SU-DHL-6 (cell line): Measurements from ENCODE around the gene S100A9.

Experiments
- CTCF ChIP-seq: fragments of 200-600 bp; sonication (generic); IDR thresholded peaks from one replicate; pipeline ENCODE4 v1.5.1; 2017; ENCODE audit warnings: antibody characterized with exemption, mild to moderate bottlenecking, low read length, moderate library complexity; ENCODE audit not compliant: insufficient read depth, poor library complexity, severe bottlenecking
- EZH2phosphoT487 ChIP-seq: fragments of 200-600 bp; sonication (generic), shearing (Covaris generic); conservative IDR thresholded peaks from 2 replicates; pipeline ENCODE4 v1.6.1; 2018; ENCODE audit warnings: mild to moderate bottlenecking, antibody characterized with exemption, low read length, moderate library complexity, mixed read lengths

- no peak for TF ChIP-seq CTCF
- TF ChIP-seq EZH2phosphoT487 = no peak
Observed at GRCh38 chr1:153396461-153396860, 38.8 kb downstream of the S100A9 start.
